GM19467 (cell line): ENCODE results near the gene HORMAD2.

Source experiments
- ATAC-seq: cut with Tn5 transposase; IDR thresholded peaks from one replicate; pipeline ENCODE4 v1.9.1; 2021; ENCODE audit warnings: mild to moderate bottlenecking, moderate library complexity; ENCODE audit not compliant: unreplicated experiment

HORMAD2 gene, protein sequence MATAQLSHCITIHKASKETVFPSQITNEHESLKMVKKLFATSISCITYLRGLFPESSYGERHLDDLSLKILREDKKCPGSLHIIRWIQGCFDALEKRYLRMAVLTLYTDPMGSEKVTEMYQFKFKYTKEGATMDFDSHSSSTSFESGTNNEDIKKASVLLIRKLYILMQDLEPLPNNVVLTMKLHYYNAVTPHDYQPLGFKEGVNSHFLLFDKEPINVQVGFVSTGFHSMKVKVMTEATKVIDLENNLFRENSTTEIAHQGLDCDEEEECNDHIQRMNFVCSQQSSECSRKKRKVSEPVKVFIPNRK

DNA sequence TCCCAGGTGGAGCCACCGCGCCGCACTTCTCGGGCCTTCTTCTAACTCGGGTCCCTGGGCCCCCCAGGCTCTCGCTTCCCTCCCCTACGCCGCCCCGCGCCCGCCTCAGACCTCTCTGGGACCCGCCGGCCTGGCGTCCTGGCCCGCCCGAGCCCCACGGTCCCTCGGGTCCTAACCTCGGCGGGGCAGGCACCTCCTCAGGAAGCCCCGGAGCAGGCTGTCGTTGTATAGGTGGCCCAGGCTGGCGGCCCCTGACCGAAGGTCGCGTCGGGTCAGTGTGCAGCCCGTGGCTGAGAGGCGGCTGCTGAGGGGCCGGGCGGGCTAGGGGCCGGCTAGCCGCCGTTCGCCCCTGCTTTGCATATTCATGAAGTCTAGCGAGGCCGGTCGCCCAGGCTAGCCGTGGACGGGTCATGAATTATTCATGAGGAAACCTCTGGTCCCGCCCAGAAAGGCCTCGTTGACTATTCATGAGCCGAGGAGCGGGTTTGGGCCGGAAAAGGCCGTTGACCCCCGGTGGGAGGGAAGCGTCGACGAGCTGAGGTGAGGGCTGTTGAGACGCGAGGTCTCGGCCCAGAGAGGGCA lies at the start of gene HORMAD2:
HORMAD2 (plus strand) TSS at position 513 of the 582 bp plus-strand sequence. CDS start 13,489 bp downstream, outside the sequence.
- ATAC-seq: no peak

DNA sequence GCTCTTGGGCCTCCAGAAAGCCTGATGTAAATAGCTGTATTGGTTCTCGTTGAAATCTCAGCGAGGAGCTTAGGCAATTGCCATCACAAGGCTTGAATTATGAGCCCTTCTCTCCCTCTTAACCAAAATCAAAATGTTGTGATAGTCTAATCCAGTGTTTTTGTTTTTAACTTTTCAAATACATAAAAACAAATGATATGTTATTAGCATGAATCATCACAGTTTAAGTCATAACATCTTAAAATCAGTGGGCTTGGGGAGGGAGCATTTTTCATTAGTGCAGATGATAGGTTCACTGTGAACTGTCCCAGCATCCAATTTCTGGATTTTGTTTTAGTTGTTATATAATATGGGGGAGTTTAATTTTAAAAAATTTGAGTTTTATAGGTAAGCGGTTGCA lies 48.9 kb upstream of the HORMAD2 start:
- no peak for ATAC-seq

GRCh38 chr22:30031764-30032455 lies 48.4 kb upstream of the HORMAD2 start:
- ATAC-seq: no peak

GRCh38 chr22:30033137-30033536 lies 47.1 kb upstream of the HORMAD2 start:
- no peak for ATAC-seq

GRCh38 chr22:30033901-30034300 lies 46.4 kb upstream of the HORMAD2 start:
- no peak for ATAC-seq

GRCh38 chr22:30036656-30037055 lies 43.6 kb upstream of the HORMAD2 start:
- ATAC-seq: no peak

DNA sequence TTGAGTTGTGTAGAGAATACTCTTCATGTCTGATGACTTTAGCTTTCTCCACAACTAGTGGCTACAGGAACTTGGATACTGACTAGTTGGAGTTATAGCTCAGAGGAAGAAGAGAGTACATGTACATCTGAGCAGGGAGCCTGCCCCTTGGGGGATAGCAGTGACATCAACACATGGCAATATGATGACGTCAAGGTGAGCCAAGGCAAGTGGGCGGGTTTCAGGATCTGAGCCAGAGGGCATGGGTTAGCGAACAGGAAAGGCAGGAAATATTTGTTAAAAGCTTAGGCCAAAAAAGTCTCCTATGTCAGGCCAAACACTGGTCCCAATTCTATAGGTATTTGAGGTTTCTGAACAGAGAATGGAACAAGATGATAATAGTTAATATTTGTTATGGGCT lies 42.0 kb upstream of the HORMAD2 start:
- ATAC-seq: no peak

GRCh38 chr22:30040499-30041260 lies 39.6 kb upstream of the HORMAD2 start:
- no peak for ATAC-seq

GRCh38 chr22:30041475-30041874 lies 38.8 kb upstream of the HORMAD2 start:
- ATAC-seq: no peak

GRCh38 chr22:30041881-30042280 lies 38.4 kb upstream of the HORMAD2 start:
- ATAC-seq: no peak

- no peak for ATAC-seq
These were observed 37.1 kb upstream of the HORMAD2 start for GRCh38 chr22:30043161-30043560.

DNA sequence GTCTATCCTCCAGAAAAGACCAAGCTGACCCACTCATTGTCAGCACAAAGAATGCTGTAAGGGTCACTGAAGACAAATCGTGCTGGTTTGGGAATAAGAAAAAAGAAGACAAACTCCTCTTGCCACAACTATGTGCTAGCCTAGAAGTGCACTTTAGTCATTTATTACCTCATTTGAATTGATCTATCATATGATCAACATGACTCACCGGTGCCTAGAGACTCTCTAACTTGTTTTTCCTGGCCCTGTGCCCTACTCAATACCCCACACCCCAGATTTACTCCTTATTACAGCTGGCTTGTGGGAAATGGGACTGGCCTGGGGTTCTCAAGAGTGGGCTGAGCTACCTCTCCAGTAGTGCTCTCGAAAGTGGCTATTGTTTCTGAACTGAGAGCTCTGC lies 35.9 kb upstream of the HORMAD2 start:
- ATAC-seq: no peak

GRCh38 chr22:30044881-30045493 lies 35.3 kb upstream of the HORMAD2 start:
- no peak for ATAC-seq

GRCh38 chr22:30045494-30045887 lies 34.8 kb upstream of the HORMAD2 start:
- ATAC-seq: no peak

GRCh38 chr22:30045901-30046715 lies 34.2 kb upstream of the HORMAD2 start:
- ATAC-seq: no peak

DNA sequence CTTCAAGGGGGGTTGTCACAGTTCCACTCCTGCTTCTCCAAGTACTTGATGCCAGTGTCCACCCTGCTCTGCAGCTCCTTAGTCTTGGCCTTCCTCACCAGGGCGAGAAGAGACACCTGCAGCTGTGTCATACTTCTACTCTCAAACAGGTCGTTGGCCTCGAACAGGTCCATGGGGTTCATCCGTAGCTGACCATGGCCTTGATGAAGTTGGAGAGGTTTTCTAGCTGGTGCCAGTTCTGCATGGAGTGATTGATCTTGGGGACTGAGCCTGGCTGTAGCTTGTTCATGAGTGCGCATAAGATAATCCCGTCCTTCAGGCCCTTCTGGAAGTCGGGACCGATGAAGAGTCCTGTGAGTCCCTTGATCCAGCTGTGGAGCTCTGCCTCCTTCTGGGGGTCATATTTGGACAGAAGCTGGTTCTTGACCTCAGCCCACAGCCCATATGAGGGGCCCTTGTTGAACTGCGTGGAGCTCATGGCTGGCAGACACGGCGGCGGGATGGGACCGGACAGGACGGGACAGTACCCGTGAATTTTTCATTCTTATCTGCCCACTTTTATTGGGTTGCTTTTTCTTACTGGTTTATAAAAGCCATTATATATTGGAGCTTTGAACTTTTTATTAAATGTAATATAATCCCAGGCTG lies 33.4 kb upstream of the HORMAD2 start:
- no peak for ATAC-seq

GRCh38 chr22:30047364-30047738 lies 32.9 kb upstream of the HORMAD2 start:
- no peak for ATAC-seq

GRCh38 chr22:30048681-30049080 lies 31.6 kb upstream of the HORMAD2 start:
- no peak for ATAC-seq

- ATAC-seq: no peak
These were observed 26.0 kb upstream of the HORMAD2 start for GRCh38 chr22:30054067-30054763.
